HepG2 (cell line): ENCODE results near the gene PPP1R12B. TPM values are rescaled to one million over a fixed set of nuclear protein-coding genes. Genes with fewer than 3 reads are reported as not detected.

Source experiments
- ATAC-seq: fragments of 200-7000 bp; cut with Tn5 transposase; 3 replicates; pipeline ENCODE4 v1.9.1; 2020; ENCODE audit warnings: mild to moderate bottlenecking, moderate library complexity
- BruUV-seq: library from RNA; stranded (reverse); fragments of 400-500 nt; replicated peaks from 2 replicates; lab custom pipeline; 2021; lab: Mats Ljungman, UMichigan
- CTCF ChIA-PET: fragments of 300-600 bp; formaldehyde crosslinking; extraction: SDS; loops from one replicate; lab custom pipeline; 2021; ENCODE audit warnings: low total read pairs, inconsistent platforms, low intra/inter-chr PET ratio; lab: Yijun Ruan, JAX
- POLR2A ChIA-PET: fragments of 350-600 bp; sonication (Branson Sonifier 250); formaldehyde crosslinking; loops from one replicate; lab custom pipeline; 2020; ENCODE audit warnings: antibody characterized with exemption, inconsistent platforms; lab: Yijun Ruan, JAX
- DNase-seq: peaks from one replicate; pipeline ENCODE4 v3.0.0-alpha.2; 2015; ENCODE audit warnings: low spot score
- FAIRE-seq: peaks from 3 replicates; lab custom pipeline; 2011; peaks lifted over from hg19 to GRCh38; lab: Jason Lieb, UNC
- H2AFZ ChIP-seq: one replicate; pipeline ENCODE4 v1.6.1; 2011; ENCODE audit warnings: low read length, inconsistent platforms
- H3K27ac ChIP-seq: fragments of 300-600 bp; 3 replicates; pipeline ENCODE4 v1.8.0; 2011; ENCODE audit warnings: mixed run types, mild to moderate bottlenecking, mixed read lengths, low read length, inconsistent platforms; ENCODE audit not compliant: insufficient read depth; ENCODE audit errors: extremely low read length
- H3K27me3 ChIP-seq, 2 experiments: fragments of 200-600 bp in 1 of 2; 2 replicates in 1 of 2; 3 replicates in 1 of 2; pipeline versions ENCODE4 v1.6.0 to v1.8.0; 2011; ENCODE audit warnings: low read length in 2 of 2, mild to moderate bottlenecking in 2 of 2, moderate library complexity in 2 of 2, inconsistent platforms in 1 of 2; ENCODE audit not compliant: insufficient read depth in 2 of 2, control insufficient read depth in 1 of 2
- H3K36me3 ChIP-seq, 2 experiments: fragments of 200-600 bp in 1 of 2; replicated peaks in 1 of 2; 2 replicates in 1 of 2; 3 replicates in 1 of 2; pipeline versions ENCODE4 v1.5.1 to v1.8.0; 2011; ENCODE audit warnings: low read length in 2 of 2, inconsistent platforms in 1 of 2; ENCODE audit not compliant: insufficient read depth in 2 of 2, control insufficient read depth in 1 of 2
- H3K4me1 ChIP-seq: 2 replicates; pipeline ENCODE4 v1.5.1; 2012; ENCODE audit warnings: low read length, inconsistent platforms; ENCODE audit not compliant: insufficient read depth
- H3K4me2 ChIP-seq: 2 replicates; pipeline ENCODE4 v1.6.0; 2011; ENCODE audit warnings: low read depth, low read length, inconsistent platforms
- H3K4me3 ChIP-seq, 3 experiments: fragments of 200-600 bp in 1 of 3; sonication (generic), shearing (Covaris generic) in 1 of 3; replicated peaks in 1 of 3; 2 replicates each; pipeline ENCODE4 v1.5.1; 2011 to 2016; ENCODE audit warnings: low read length in 3 of 3, inconsistent platforms in 2 of 3, low read depth in 2 of 3, mild to moderate bottlenecking in 2 of 3, control low read depth in 1 of 3, mixed read lengths in 1 of 3; ENCODE audit not compliant: insufficient read depth in 1 of 3
- H3K79me2 ChIP-seq: one replicate; pipeline ENCODE4 v1.6.1; 2011; ENCODE audit warnings: low read length, inconsistent platforms; ENCODE audit not compliant: insufficient read depth
- H3K9ac ChIP-seq: 2 replicates; pipeline ENCODE4 v1.6.0; 2011; ENCODE audit warnings: mild to moderate bottlenecking, low read depth, low read length, inconsistent platforms; ENCODE audit not compliant: insufficient read depth
- H3K9me3 ChIP-seq: 2 replicates; pipeline ENCODE4 v1.5.1; 2012; ENCODE audit warnings: mild to moderate bottlenecking, low read length
- H4K20me1 ChIP-seq: 2 replicates; pipeline ENCODE4 v1.6.0; 2011; ENCODE audit warnings: inconsistent platforms, mild to moderate bottlenecking, low read length, moderate library complexity; ENCODE audit not compliant: insufficient read depth
- CC2D1A ChIP-seq: sonication (generic); formaldehyde crosslinking; IDR thresholded peaks from 2 replicates; pipeline ENCODE4 v1.8.1; 2023; ENCODE audit warnings: mild to moderate bottlenecking, missing genetic modification reagents
- HMGA1 ChIP-seq: sonication (generic); formaldehyde crosslinking; conservative IDR thresholded peaks from 2 replicates; pipeline ENCODE4 v1.4.0; 2020; ENCODE audit warnings: missing genetic modification reagents
- NFIB ChIP-seq: sonication (generic); formaldehyde crosslinking; IDR thresholded peaks from 2 replicates; pipeline ENCODE4 v1.9.0; 2021; ENCODE audit warnings: missing genetic modification reagents, mild to moderate bottlenecking, borderline replicate concordance
- SMYD3 ChIP-seq: sonication (generic); formaldehyde crosslinking; IDR thresholded peaks from 2 replicates; pipeline ENCODE4 v1.8.1; 2023; ENCODE audit warnings: mild to moderate bottlenecking, missing genetic modification reagents
- SRSF9 ChIP-seq: fragments of 200-400 bp; formaldehyde crosslinking; IDR thresholded peaks from 2 replicates; pipeline ENCODE4 v1.6.1; 2018; ENCODE audit warnings: borderline replicate concordance, mild to moderate bottlenecking, low read depth, low read length; ENCODE audit not compliant: insufficient read depth, poor library complexity, severe bottlenecking
- ZEB1 ChIP-seq: IDR thresholded peaks from 2 replicates; pipeline ENCODE4 v1.6.1; 2012; ENCODE audit warnings: mild to moderate bottlenecking, low read depth, inconsistent platforms; ENCODE audit not compliant: insufficient replicate concordance
- ZFP36L2 ChIP-seq: sonication (generic); formaldehyde crosslinking; IDR thresholded peaks from 2 replicates; pipeline ENCODE4 v1.4.0; 2020; ENCODE audit warnings: missing genetic modification reagents
- ZNF10 ChIP-seq: sonication (generic); formaldehyde crosslinking; IDR thresholded peaks from 2 replicates; pipeline ENCODE4 v1.4.0; 2020; ENCODE audit warnings: mild to moderate bottlenecking, low read depth, missing genetic modification reagents, borderline replicate concordance
- ZNF30 ChIP-seq: sonication (generic); formaldehyde crosslinking; IDR thresholded peaks from 2 replicates; pipeline ENCODE4 v1.5.0; 2020; ENCODE audit warnings: mild to moderate bottlenecking, missing genetic modification reagents
- ZNF841 ChIP-seq: sonication (generic); formaldehyde crosslinking; IDR thresholded peaks from 2 replicates; pipeline ENCODE4 v1.8.1; 2023; ENCODE audit warnings: missing genetic modification reagents, borderline replicate concordance
- in situ Hi-C: cut with HindIII; loops from 2 replicates; pipeline ENCODE4 v1.10.0; 2017; ENCODE audit warnings: low pct_unique_long_range_greater_than_20kb; ENCODE audit not compliant: extremely low pct_ligation_motif_present
- intact Hi-C: fragments of 100-400 bp; cut with micrococcal nuclease; formaldehyde crosslinking; loops from one replicate; pipeline ENCODE4 v1.10.0; 2022; ENCODE audit not compliant: unreplicated experiment
- polyA plus RNA-seq, 8 experiments: library from polyadenylated mRNA; depleted of rRNA in 3 of 8; stranded (reverse) in 7 of 8; unstranded in 1 of 8; fragments of >200 nt; fragmentation: Illumina TruSeq in 4 of 8; extraction: Trizol in 4 of 8; gene quantifications; 2 replicates each; pipeline versions ENCODE4 v1.2.1 to v1.2.3, GENCODE V29; 2011 to 2016; ENCODE audit warnings: low read depth in 4 of 8, missing spikeins in 1 of 8, mixed read lengths in 1 of 8; ENCODE audit not compliant: insufficient read depth in 1 of 8
- total RNA-seq, 5 experiments: library from RNA; depleted of rRNA; stranded (reverse); fragments of >200 nt; fragmentation: Illumina TruSeq; extraction: Trizol; gene quantifications; 2 replicates each; pipeline ENCODE4 v1.2.3, GENCODE V29; 2016; ENCODE audit warnings: low read depth in 1 of 5
- TF ChIP-seq, protein P1 (sequence below): sonication (generic); formaldehyde crosslinking; IDR thresholded peaks from 2 replicates; pipeline ENCODE4 v1.4.0; 2020; ENCODE audit warnings: mild to moderate bottlenecking, missing genetic modification reagents
- TF ChIP-seq, protein P2 (sequence below): fragments of 450-650 bp; IDR thresholded peaks from 2 replicates; pipeline ENCODE4 v1.6.1; 2017; ENCODE audit warnings: mild to moderate bottlenecking
- TF ChIP-seq, protein P3 (sequence below): sonication (generic); formaldehyde crosslinking; IDR thresholded peaks from 2 replicates; pipeline ENCODE4 v1.5.1; 2020; ENCODE audit warnings: mild to moderate bottlenecking, moderate library complexity, missing genetic modification reagents

PPP1R12B gene
- total and polyA plus RNA-seq, 2 of the 13 experiments (the other 11 are each of a cell fraction or from before 2014, with no cell fraction given), result 12.0 to 13.6 TPM

DNA sequence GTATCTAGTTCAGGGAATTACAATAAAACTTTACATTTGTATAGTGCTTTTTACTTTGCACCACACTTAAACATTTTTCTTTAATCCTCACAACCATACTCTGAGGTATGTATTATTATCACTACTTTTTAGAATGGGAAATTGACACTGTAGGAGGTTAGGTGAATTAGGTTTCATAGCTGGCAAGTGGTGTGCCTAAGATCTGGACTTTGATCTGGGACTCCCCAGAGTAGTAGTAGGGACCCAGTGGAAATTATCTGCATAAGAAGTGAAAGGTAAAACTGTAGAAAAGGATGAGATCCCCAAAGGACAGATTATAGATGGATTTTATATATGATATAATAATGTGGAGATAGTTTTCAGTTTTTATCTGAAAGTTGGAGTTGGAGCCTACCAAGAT, 85.6 kb downstream of the PPP1R12B start:
- no peaks in the 10 kb centered on the region for H4K20me1 ChIP-seq
- no peak overlapping the region for H3K4me2 ChIP-seq
- H3K36me3 ChIP-seq, result peaks cover 3 to 25% of the 10 kb centered on the region in 2 experiments; a peak in 4 of 5 replicates
- ChIA-PET CTCF (no interaction called here), POLR2A (no interaction called here)
- ATAC-seq (no peak), DNase-seq (no peak), FAIRE-seq (no peak)
- H3K9ac ChIP-seq, result no peak overlapping the region
- no peaks in the 10 kb centered on the region for H3K9me3 ChIP-seq
- in situ Hi-C loops, result no loop called here
- H3K4me1 ChIP-seq, result peaks cover 12% of the 10 kb centered on the region
- BruUV-seq, result no TSS peak
- intact Hi-C loops, result loop anchor here (10.0 kb wide), 1 partner anchor 89 kb away; the partner anchor contains the start of genes PPP1R12B and UBE2T
- no peak overlapping the region for H3K27ac ChIP-seq
- H2AFZ ChIP-seq, result no peak overlapping the region
- no peaks in the 10 kb centered on the region for H3K27me3 ChIP-seq
- H3K79me2 ChIP-seq, result no peaks in the 10 kb centered on the region
- H3K4me3 ChIP-seq, result no peak overlapping the region
- TF ChIP-seq, protein P1, sequence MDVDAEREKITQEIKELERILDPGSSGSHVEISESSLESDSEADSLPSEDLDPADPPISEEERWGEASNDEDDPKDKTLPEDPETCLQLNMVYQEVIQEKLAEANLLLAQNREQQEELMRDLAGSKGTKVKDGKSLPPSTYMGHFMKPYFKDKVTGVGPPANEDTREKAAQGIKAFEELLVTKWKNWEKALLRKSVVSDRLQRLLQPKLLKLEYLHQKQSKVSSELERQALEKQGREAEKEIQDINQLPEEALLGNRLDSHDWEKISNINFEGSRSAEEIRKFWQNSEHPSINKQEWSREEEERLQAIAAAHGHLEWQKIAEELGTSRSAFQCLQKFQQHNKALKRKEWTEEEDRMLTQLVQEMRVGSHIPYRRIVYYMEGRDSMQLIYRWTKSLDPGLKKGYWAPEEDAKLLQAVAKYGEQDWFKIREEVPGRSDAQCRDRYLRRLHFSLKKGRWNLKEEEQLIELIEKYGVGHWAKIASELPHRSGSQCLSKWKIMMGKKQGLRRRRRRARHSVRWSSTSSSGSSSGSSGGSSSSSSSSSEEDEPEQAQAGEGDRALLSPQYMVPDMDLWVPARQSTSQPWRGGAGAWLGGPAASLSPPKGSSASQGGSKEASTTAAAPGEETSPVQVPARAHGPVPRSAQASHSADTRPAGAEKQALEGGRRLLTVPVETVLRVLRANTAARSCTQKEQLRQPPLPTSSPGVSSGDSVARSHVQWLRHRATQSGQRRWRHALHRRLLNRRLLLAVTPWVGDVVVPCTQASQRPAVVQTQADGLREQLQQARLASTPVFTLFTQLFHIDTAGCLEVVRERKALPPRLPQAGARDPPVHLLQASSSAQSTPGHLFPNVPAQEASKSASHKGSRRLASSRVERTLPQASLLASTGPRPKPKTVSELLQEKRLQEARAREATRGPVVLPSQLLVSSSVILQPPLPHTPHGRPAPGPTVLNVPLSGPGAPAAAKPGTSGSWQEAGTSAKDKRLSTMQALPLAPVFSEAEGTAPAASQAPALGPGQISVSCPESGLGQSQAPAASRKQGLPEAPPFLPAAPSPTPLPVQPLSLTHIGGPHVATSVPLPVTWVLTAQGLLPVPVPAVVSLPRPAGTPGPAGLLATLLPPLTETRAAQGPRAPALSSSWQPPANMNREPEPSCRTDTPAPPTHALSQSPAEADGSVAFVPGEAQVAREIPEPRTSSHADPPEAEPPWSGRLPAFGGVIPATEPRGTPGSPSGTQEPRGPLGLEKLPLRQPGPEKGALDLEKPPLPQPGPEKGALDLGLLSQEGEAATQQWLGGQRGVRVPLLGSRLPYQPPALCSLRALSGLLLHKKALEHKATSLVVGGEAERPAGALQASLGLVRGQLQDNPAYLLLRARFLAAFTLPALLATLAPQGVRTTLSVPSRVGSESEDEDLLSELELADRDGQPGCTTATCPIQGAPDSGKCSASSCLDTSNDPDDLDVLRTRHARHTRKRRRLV (CRISPR knock-in tag), result no peak
- no peak for TF ChIP-seq NFIB (CRISPR knock-in tag)
- TF ChIP-seq ZNF10, result no peak
- TF ChIP-seq ZNF841, result no peak
- no peak for TF ChIP-seq CC2D1A (CRISPR knock-in tag)
- TF ChIP-seq HMGA1 (CRISPR knock-in tag), result no peak
- TF ChIP-seq, protein P2, sequence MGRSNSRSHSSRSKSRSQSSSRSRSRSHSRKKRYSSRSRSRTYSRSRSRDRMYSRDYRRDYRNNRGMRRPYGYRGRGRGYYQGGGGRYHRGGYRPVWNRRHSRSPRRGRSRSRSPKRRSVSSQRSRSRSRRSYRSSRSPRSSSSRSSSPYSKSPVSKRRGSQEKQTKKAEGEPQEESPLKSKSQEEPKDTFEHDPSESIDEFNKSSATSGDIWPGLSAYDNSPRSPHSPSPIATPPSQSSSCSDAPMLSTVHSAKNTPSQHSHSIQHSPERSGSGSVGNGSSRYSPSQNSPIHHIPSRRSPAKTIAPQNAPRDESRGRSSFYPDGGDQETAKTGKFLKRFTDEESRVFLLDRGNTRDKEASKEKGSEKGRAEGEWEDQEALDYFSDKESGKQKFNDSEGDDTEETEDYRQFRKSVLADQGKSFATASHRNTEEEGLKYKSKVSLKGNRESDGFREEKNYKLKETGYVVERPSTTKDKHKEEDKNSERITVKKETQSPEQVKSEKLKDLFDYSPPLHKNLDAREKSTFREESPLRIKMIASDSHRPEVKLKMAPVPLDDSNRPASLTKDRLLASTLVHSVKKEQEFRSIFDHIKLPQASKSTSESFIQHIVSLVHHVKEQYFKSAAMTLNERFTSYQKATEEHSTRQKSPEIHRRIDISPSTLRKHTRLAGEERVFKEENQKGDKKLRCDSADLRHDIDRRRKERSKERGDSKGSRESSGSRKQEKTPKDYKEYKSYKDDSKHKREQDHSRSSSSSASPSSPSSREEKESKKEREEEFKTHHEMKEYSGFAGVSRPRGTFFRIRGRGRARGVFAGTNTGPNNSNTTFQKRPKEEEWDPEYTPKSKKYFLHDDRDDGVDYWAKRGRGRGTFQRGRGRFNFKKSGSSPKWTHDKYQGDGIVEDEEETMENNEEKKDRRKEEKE, result no peak
- TF ChIP-seq ZFP36L2 (CRISPR knock-in tag), result no peak
- TF ChIP-seq, protein P3, sequence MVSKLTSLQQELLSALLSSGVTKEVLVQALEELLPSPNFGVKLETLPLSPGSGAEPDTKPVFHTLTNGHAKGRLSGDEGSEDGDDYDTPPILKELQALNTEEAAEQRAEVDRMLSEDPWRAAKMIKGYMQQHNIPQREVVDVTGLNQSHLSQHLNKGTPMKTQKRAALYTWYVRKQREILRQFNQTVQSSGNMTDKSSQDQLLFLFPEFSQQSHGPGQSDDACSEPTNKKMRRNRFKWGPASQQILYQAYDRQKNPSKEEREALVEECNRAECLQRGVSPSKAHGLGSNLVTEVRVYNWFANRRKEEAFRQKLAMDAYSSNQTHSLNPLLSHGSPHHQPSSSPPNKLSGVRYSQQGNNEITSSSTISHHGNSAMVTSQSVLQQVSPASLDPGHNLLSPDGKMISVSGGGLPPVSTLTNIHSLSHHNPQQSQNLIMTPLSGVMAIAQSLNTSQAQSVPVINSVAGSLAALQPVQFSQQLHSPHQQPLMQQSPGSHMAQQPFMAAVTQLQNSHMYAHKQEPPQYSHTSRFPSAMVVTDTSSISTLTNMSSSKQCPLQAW, result no peak
- TF ChIP-seq ZEB1, result no peak
- no peak for TF ChIP-seq SMYD3 (CRISPR knock-in tag)
- TF ChIP-seq ZNF30 (CRISPR knock-in tag), result no peak
- no peak for TF ChIP-seq SRSF9
